ENCODE data around the gene CNGA1. TPM values are rescaled to one million over a fixed set of nuclear protein-coding genes. Genes with fewer than 3 reads are reported as not detected.

The CNGA1 gene
- total RNA-seq, 3 donors from 2014 or later: 2.2 to 17.8 (median 5.4) TPM

GRCh38 chr4:48028696-48029095, 12.2 kb upstream of the CNGA1 start:
- no peak for DNase-seq
- Histone ChIP-seq H3K4me1 (ENCODE audit: low read depth) (peaks cover 9% of the 10 kb centered on the region), H3K36me3 (ENCODE audit: low read depth) (no peaks in the 10 kb centered on the region), H3K9me3 (no peaks in the 10 kb centered on the region), H3K4me3 (no peak overlapping the region)
- no peak for ATAC-seq
- intact Hi-C loops (cut with DNase I, micrococcal nuclease): no loop called here
- no peak for TF ChIP-seq CTCF (IDR thresholded peaks at IDR 0.05)

GRCh38 chr4:48027653-48028052, 11.2 kb upstream of the CNGA1 start:
- intact Hi-C loops (cut with DNase I, micrococcal nuclease): no loop called here
- TF ChIP-seq CTCF (IDR thresholded peaks at IDR 0.05): no peak
- no peaks in the 10 kb centered on the region for H3K36me3 ChIP-seq (ENCODE audit: low read depth)
- H3K4me1 ChIP-seq (ENCODE audit: low read depth): peaks cover 15% of the 10 kb centered on the region
- no peak for ATAC-seq
- H3K4me3 ChIP-seq: no peak overlapping the region
- no peaks in the 10 kb centered on the region for H3K9me3 ChIP-seq
- no peak for DNase-seq

GRCh38 chr4:48025005-48025404, 8.5 kb upstream of the CNGA1 start:
- peak; percentile 10 for ATAC-seq

DNA sequence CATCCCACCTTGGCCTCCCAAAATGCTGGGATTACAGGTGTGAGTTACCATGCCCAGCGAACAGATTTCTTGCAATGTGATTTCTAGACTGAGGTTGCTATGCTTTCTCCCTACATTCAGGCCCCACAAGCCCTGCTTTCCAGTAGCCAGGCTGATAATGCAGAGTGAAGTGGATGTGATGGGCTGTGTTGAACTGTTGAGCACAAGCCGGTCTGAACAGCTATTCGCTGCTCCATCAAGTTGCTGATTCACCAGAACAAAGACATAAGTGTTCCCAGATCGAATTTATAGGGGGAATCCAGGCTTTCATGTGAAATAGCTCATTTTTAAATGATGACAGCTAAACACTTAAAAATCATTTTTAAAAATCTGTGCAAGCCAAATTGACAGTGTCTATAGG, 8.0 kb upstream of the CNGA1 start:
- DNase-seq (no peak), ATAC-seq (no peak)
- Histone ChIP-seq H3K36me3 (ENCODE audit: low read depth) (no peaks in the 10 kb centered on the region), H3K4me3 (no peak overlapping the region), H3K9me3 (no peaks in the 10 kb centered on the region), H3K4me1 (ENCODE audit: low read depth) (peaks cover 25% of the 10 kb centered on the region)
- no peak for TF ChIP-seq CTCF (IDR thresholded peaks at IDR 0.05)
- intact Hi-C loops (cut with DNase I, micrococcal nuclease): no loop called here

More at GRCh38 chr4:48025005-48025404, 8.5 kb upstream of the CNGA1 start:
- no peaks in the 10 kb centered on the region for H3K9me3 ChIP-seq
- H3K36me3 ChIP-seq (ENCODE audit: low read depth): no peaks in the 10 kb centered on the region
- DNase-seq: no peak
- no peak for TF ChIP-seq CTCF (IDR thresholded peaks at IDR 0.05)
- no peak overlapping the region for H3K4me3 ChIP-seq
- intact Hi-C loops (cut with DNase I, micrococcal nuclease): no loop called here
- peaks cover 20% of the 10 kb centered on the region for H3K4me1 ChIP-seq (ENCODE audit: low read depth)

GRCh38 chr4:48022192-48022799, 5.8 kb upstream of the CNGA1 start:
- TF ChIP-seq CTCF (IDR thresholded peaks at IDR 0.05): no peak
- peaks cover 37% of the 10 kb centered on the region for H3K4me1 ChIP-seq (ENCODE audit: low read depth)
- no peaks in the 10 kb centered on the region for H3K9me3 ChIP-seq
- intact Hi-C loops (cut with DNase I, micrococcal nuclease): no loop called here
- H3K4me3 ChIP-seq: no peak overlapping the region
- DNase-seq: no peak
- peak; percentile 83 for ATAC-seq
- no peaks in the 10 kb centered on the region for H3K36me3 ChIP-seq (ENCODE audit: low read depth)

DNA sequence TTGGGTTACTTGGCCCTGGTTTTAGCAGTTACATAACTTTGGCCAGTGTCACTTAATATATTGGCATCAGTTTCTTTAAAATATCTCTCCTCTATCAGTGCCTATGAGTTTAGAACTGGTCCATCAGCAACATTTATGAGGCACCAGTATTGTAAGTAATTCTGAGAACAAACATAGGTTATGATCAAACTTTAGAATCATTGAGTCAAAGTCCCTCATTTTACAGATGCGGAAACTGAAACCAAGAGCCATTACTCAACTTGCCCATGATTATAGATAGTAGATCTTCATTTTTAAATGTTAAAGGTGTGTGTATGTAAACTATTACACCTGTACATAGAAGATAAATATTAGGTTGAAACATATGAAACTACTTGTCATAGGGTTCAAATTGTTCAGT, 4.6 kb upstream of the CNGA1 start:
- no peak for DNase-seq
- no peak for ATAC-seq
- no peak for TF ChIP-seq CTCF (IDR thresholded peaks at IDR 0.05)
- Histone ChIP-seq H3K36me3 (ENCODE audit: low read depth) (no peaks in the 10 kb centered on the region), H3K4me3 (no peak overlapping the region), H3K4me1 (ENCODE audit: low read depth) (peaks cover 37% of the 10 kb centered on the region), H3K9me3 (no peaks in the 10 kb centered on the region)
- intact Hi-C loops (cut with DNase I, micrococcal nuclease): no loop called here
